Bronchial epithelial cell (primary cell): ENCODE results near the gene CGN. TPM values are rescaled to one million over a fixed set of nuclear protein-coding genes. Genes with fewer than 3 reads are reported as not detected.
A peak's percentile ranks its signal among the peaks of the same experiment; 100 is the strongest.

Experiments used
- DNase-seq: peaks from one replicate; pipeline ENCODE4 v3.0.0-alpha.2; 2010; ENCODE audit warnings: low read depth
- FAIRE-seq: peaks from 2 replicates; lab custom pipeline; 2011; peaks lifted over from hg19 to GRCh38; lab: Jason Lieb, UNC
- H3K27me3 ChIP-seq: 2 replicates; pipeline ENCODE4 v1.5.1; 2011; ENCODE audit warnings: low read length; ENCODE audit not compliant: control insufficient read depth, insufficient read depth
- H3K36me3 ChIP-seq: 2 replicates; pipeline ENCODE4 v1.5.1; 2011; ENCODE audit warnings: low read length; ENCODE audit not compliant: control insufficient read depth, insufficient read depth
- H3K4me3 ChIP-seq: 2 replicates; pipeline ENCODE4 v1.5.1; 2011; ENCODE audit warnings: mild to moderate bottlenecking, low read depth, low read length, control low read depth
- CTCF ChIP-seq: IDR thresholded peaks from 2 replicates; pipeline ENCODE4 v1.5.1; 2011; ENCODE audit warnings: mild to moderate bottlenecking, moderate library complexity, low read length, control low read depth, inconsistent platforms; ENCODE audit not compliant: insufficient read depth, severe bottlenecking
- total RNA-seq: library from RNA; depleted of rRNA; stranded (reverse); fragments of >200 nt; gene quantifications from 2 replicates; pipeline ENCODE4 v1.2.1, GENCODE V29; 2014

CGN gene
- total RNA-seq, 1 donor from 2014 or later, result 4.2 TPM

GRCh38 chr1:151574575-151575529, 63.7 kb downstream of the CGN start:
- DNase-seq (peak; percentile 90), FAIRE-seq (peak; percentile 62)
- Histone ChIP-seq H3K4me3 (no peak overlapping the region), H3K36me3 (peaks cover 32% of the 10 kb centered on the region), H3K27me3 (no peaks in the 10 kb centered on the region)
- no peak for TF ChIP-seq CTCF

GRCh38 chr1:151577173-151577572, 66.0 kb downstream of the CGN start:
- FAIRE-seq, result no peak
- Histone ChIP-seq H3K36me3 (peaks cover 38% of the 10 kb centered on the region), H3K4me3 (no peak overlapping the region), H3K27me3 (no peaks in the 10 kb centered on the region)
- no peak for TF ChIP-seq CTCF
- DNase-seq, result no peak

GRCh38 chr1:151578941-151579340, 67.8 kb downstream of the CGN start:
- no peak overlapping the region for H3K4me3 ChIP-seq
- H3K36me3 ChIP-seq, result peaks cover 30% of the 10 kb centered on the region
- TF ChIP-seq CTCF, result no peak
- no peaks in the 10 kb centered on the region for H3K27me3 ChIP-seq
- FAIRE-seq (no peak), DNase-seq (no peak)

GRCh38 chr1:151579436-151580225, 68.4 kb downstream of the CGN start:
- Histone ChIP-seq H3K36me3 (peaks cover 23% of the 10 kb centered on the region), H3K27me3 (no peaks in the 10 kb centered on the region), H3K4me3 (no peak overlapping the region)
- TF ChIP-seq CTCF, result no peak
- FAIRE-seq (peak; percentile 95), DNase-seq (peak; percentile 84)

- Histone ChIP-seq H3K4me3 (no peak overlapping the region), H3K27me3 (no peaks in the 10 kb centered on the region), H3K36me3 (peaks cover 10% of the 10 kb centered on the region)
- FAIRE-seq, result no peak
- DNase-seq, result no peak
- no peak for TF ChIP-seq CTCF
Observed at GRCh38 chr1:151581451-151581850, 70.3 kb downstream of the CGN start.
